H9 (cell line): ENCODE data around the gene POLR3F. TPM values are rescaled to one million over a fixed set of nuclear protein-coding genes. Genes with fewer than 3 reads are reported as not detected.

Experiments used
- DNase-seq: peaks from one replicate; pipeline ENCODE4 v3.0.0-alpha.2; 2017
- H2AFZ ChIP-seq: one replicate; pipeline ENCODE4 v1.6.1; 2013; ENCODE audit warnings: mild to moderate bottlenecking, low read length, control low read depth, moderate library complexity
- H2AK5ac ChIP-seq: 2 replicates; pipeline ENCODE4 v1.6.1; 2013; ENCODE audit warnings: low read length, control low read depth, mixed read lengths; ENCODE audit not compliant: insufficient read length
- H2BK120ac ChIP-seq: one replicate; pipeline ENCODE4 v1.6.1; 2013; ENCODE audit warnings: low read depth, mild to moderate bottlenecking, low read length, control low read depth, inconsistent platforms; ENCODE audit not compliant: poor library complexity, severe bottlenecking
- H2BK12ac ChIP-seq: 2 replicates; pipeline ENCODE4 v1.6.1; 2013; ENCODE audit warnings: low read length, control low read depth, mixed read lengths, low read depth; ENCODE audit not compliant: insufficient read length
- H2BK15ac ChIP-seq: 2 replicates; pipeline ENCODE4 v1.6.1; 2013; ENCODE audit warnings: low read depth, low read length, control low read depth
- H2BK20ac ChIP-seq: one replicate; pipeline ENCODE4 v1.6.1; 2013; ENCODE audit warnings: low read depth, mild to moderate bottlenecking, low read length, control low read depth, inconsistent platforms; ENCODE audit not compliant: poor library complexity, severe bottlenecking
- H2BK5ac ChIP-seq: 2 replicates; pipeline ENCODE4 v1.6.1; 2013; ENCODE audit warnings: low read length, control low read depth, mixed read lengths; ENCODE audit not compliant: insufficient read length
- H3K14ac ChIP-seq: 2 replicates; pipeline ENCODE4 v1.6.1; 2013; ENCODE audit warnings: low read length, control low read depth; ENCODE audit not compliant: insufficient read depth
- H3K18ac ChIP-seq: 2 replicates; pipeline ENCODE4 v1.6.1; 2013; ENCODE audit warnings: low read depth, mild to moderate bottlenecking, mixed read lengths, low read length, control low read depth; ENCODE audit not compliant: insufficient read length
- H3K23ac ChIP-seq: 2 replicates; pipeline ENCODE4 v1.6.1; 2013; ENCODE audit warnings: low read length, control low read depth, mixed read lengths, low read depth; ENCODE audit not compliant: insufficient read length
- H3K23me2 ChIP-seq: 2 replicates; pipeline ENCODE4 v1.6.1; 2013; ENCODE audit warnings: low read depth, mild to moderate bottlenecking, mixed read lengths, low read length, control low read depth; ENCODE audit not compliant: insufficient read length, poor library complexity, severe bottlenecking
- H3K27ac ChIP-seq: 2 replicates; pipeline ENCODE4 v1.5.1; 2013; ENCODE audit warnings: low read length, control low read depth, mixed read lengths, low read depth; ENCODE audit not compliant: insufficient read length
- H3K27me3 ChIP-seq: 2 replicates; pipeline ENCODE4 v1.6.1; 2013; ENCODE audit warnings: low read length, control low read depth, inconsistent platforms; ENCODE audit not compliant: insufficient read depth
- H3K4ac ChIP-seq: 2 replicates; pipeline ENCODE4 v1.6.1; 2013; ENCODE audit warnings: low read depth, mild to moderate bottlenecking, control low read depth, inconsistent platforms, low read length, moderate library complexity
- H3K4me1 ChIP-seq: 2 replicates; pipeline ENCODE4 v1.6.1; 2013; ENCODE audit warnings: low read length, control low read depth, inconsistent platforms; ENCODE audit not compliant: insufficient read depth
- H3K4me2 ChIP-seq: 2 replicates; pipeline ENCODE4 v1.6.1; 2013; ENCODE audit warnings: low read length, control low read depth, mixed read lengths; ENCODE audit not compliant: insufficient read length, insufficient read depth
- H3K56ac ChIP-seq: 2 replicates; pipeline ENCODE4 v1.6.1; 2013; ENCODE audit warnings: low read depth, mild to moderate bottlenecking, mixed read lengths, low read length, control low read depth; ENCODE audit not compliant: insufficient read length
- H3K79me1 ChIP-seq: 2 replicates; pipeline ENCODE4 v1.6.1; 2013; ENCODE audit warnings: low read depth, mild to moderate bottlenecking, moderate library complexity, low read length, control low read depth, inconsistent platforms; ENCODE audit not compliant: insufficient read depth, poor library complexity, severe bottlenecking
- H3K79me2 ChIP-seq: 2 replicates; pipeline ENCODE4 v1.6.1; 2013; ENCODE audit warnings: low read length, control low read depth, inconsistent platforms; ENCODE audit not compliant: insufficient read depth
- H3K9ac ChIP-seq: 2 replicates; pipeline ENCODE4 v1.6.1; 2013; ENCODE audit warnings: low read length, control low read depth, mixed read lengths; ENCODE audit not compliant: insufficient read length; ENCODE audit errors: extremely low read depth
- H3K9me3 ChIP-seq: one replicate; pipeline ENCODE4 v1.6.1; 2013; ENCODE audit warnings: low read depth, low read length, inconsistent platforms; ENCODE audit not compliant: control insufficient read depth
- H3T11ph ChIP-seq: one replicate; pipeline ENCODE4 v1.6.1; 2013; ENCODE audit warnings: mild to moderate bottlenecking, low read length, control low read depth, inconsistent platforms
- H4K20me1 ChIP-seq: one replicate; pipeline ENCODE4 v1.6.1; 2013; ENCODE audit not compliant: control insufficient read depth, insufficient read length, insufficient read depth
- H4K5ac ChIP-seq: 2 replicates; pipeline ENCODE4 v1.6.1; 2013; ENCODE audit warnings: low read depth, mild to moderate bottlenecking, mixed read lengths, low read length, control low read depth; ENCODE audit not compliant: insufficient read length
- H4K8ac ChIP-seq: replicated peaks from 2 replicates; pipeline ENCODE4 v1.6.1; 2013; ENCODE audit warnings: low read length, control low read depth, mixed read lengths, low read depth; ENCODE audit not compliant: insufficient read length
- H4K91ac ChIP-seq: 2 replicates; pipeline ENCODE4 v1.6.1; 2013; ENCODE audit warnings: low read depth, mild to moderate bottlenecking, moderate library complexity, mixed read lengths, low read length, control low read depth; ENCODE audit not compliant: insufficient read length
- H3K27ac Mint-ChIP-seq, 3 experiments: 2 replicates in 2 of 3; 3 replicates in 1 of 3; pipeline ENCODE4 v1.8.0; 2020 to 2021; ENCODE audit warnings: mixed read lengths in 3 of 3, mild to moderate bottlenecking in 1 of 3, moderate library complexity in 1 of 3
- H3K27me3 Mint-ChIP-seq: 2 replicates; pipeline ENCODE4 v1.8.0; 2021; ENCODE audit warnings: low read depth, mild to moderate bottlenecking, moderate library complexity, mixed read lengths
- H3K36me3 Mint-ChIP-seq, 3 experiments: 2 replicates in 2 of 3; 3 replicates in 1 of 3; pipeline ENCODE4 v1.8.0; 2020 to 2021; ENCODE audit warnings: low read depth in 3 of 3, mixed read lengths in 3 of 3; ENCODE audit not compliant: insufficient read depth in 1 of 3
- H3K4me1 Mint-ChIP-seq, 2 experiments: 2 replicates each; pipeline ENCODE4 v1.8.0; 2020; ENCODE audit warnings: mixed read lengths in 2 of 2
- H3K4me3 Mint-ChIP-seq, 2 experiments: 2 replicates in 1 of 2; 3 replicates in 1 of 2; pipeline ENCODE4 v1.8.0; 2020 to 2021; ENCODE audit warnings: mild to moderate bottlenecking in 2 of 2, mixed read lengths in 2 of 2, moderate library complexity in 1 of 2
- H3K9me3 Mint-ChIP-seq, 2 experiments: 2 replicates in 1 of 2; 3 replicates in 1 of 2; pipeline ENCODE4 v1.8.0; 2020; ENCODE audit warnings: mild to moderate bottlenecking in 2 of 2, mixed read lengths in 2 of 2, moderate library complexity in 1 of 2
- CTCF ChIP-seq: fragments of 200-600 bp; sonication (generic); conservative IDR thresholded peaks from 3 replicates; pipeline ENCODE4 v1.8.0; 2021; ENCODE audit warnings: antibody characterized with exemption, mild to moderate bottlenecking
- WGBS: extraction: QIAGEN DNeasy Blood & Tissue Kit; methylation state at CpG from one replicate; pipeline ENCODE4 v1.1.7; 2013; ENCODE audit warnings: missing lambda C conversion rate, low lambda C conversion rate, mixed read lengths; ENCODE audit not compliant: insufficient read length; ENCODE audit errors: extremely low coverage; 5-methylcytosine and 5-hydroxymethylcytosine counted together
- total RNA-seq: library from RNA; stranded (reverse); gene quantifications from 2 replicates; pipeline ENCODE4 v1.2.1, GENCODE V29; 2021

POLR3F gene
- total RNA-seq, 1 experiment from 2014 or later, result 16.1 TPM

- Histone ChIP-seq H2AFZ (no peak overlapping the region), H4K8ac (no peak overlapping the region), H3K27me3 (no peaks in the 10 kb centered on the region), H3K56ac (no peak overlapping the region), H3K4me2 (peak overlapping the region; percentile 96), H3K23me2 (peaks cover 9% of the 10 kb centered on the region), H3K27ac (peak overlapping the region; percentile 79), H2BK120ac (no peak overlapping the region), H3K4me1 (no peaks in the 10 kb centered on the region), H2AK5ac (no peak overlapping the region), H3K4ac (no peak overlapping the region), H3K9ac (peak overlapping the region; percentile 57), H3K79me2 (peaks cover 5% of the 10 kb centered on the region; the same call in 1 of the 2 replicates), H3K23ac (no peak overlapping the region), H2BK12ac (no peak overlapping the region), H4K5ac (no peak overlapping the region), H2BK5ac (no peak overlapping the region), H4K20me1 (no peaks in the 10 kb centered on the region), H2BK20ac (no peak overlapping the region), H3K18ac (peak overlapping the region; percentile 33), H3K79me1 (no peaks in the 10 kb centered on the region), H4K91ac (no peak overlapping the region), H3K14ac (no peak overlapping the region), H2BK15ac (no peak overlapping the region), H3T11ph (no peak overlapping the region), H3K9me3 (no peaks in the 10 kb centered on the region)
- Mint-ChIP-seq H3K4me3 (peak overlapping the region; percentile 98 to 99), H3K27ac (peak overlapping the region; percentile 100; a peak in 5 of 7 replicates), H3K4me1 (peaks cover 17 to 23% of the 10 kb centered on the region in 2 experiments), H3K9me3 (no peaks in the 10 kb centered on the region), H3K27me3 (peaks cover 3% of the 10 kb centered on the region; the same call in 1 of the 2 replicates), H3K36me3 (peaks cover 6 to 23% (median 20%) of the 10 kb centered on the region in 3 experiments; a peak in 5 of 7 replicates)
- TF ChIP-seq CTCF, result no peak
- no peak for DNase-seq
- no CpG with 5 or more reads among the region's 8 CpGs for WGBS
Observed at GRCh38 chr20:18506744-18507143, 39.6 kb downstream of the POLR3F start.
